ENCODE measurements around the gene NTM.

NTM gene

GRCh38 chr11:131674051-131674755, 303.8 kb downstream of the NTM start:
- Histone ChIP-seq H3F3A (ENCODE audit: low read depth) (no peaks in the 10 kb centered on the region), H3K4me3 (ENCODE audit: low read length, poor library complexity, severe bottlenecking) (no peak overlapping the region), H3K9me3 (ENCODE audit: insufficient read depth, low read depth, low read length) (no peaks in the 10 kb centered on the region), H3K9me2 (replicated peaks; ENCODE audit: low read depth, low read length) (no peaks in the 10 kb centered on the region), H3K79me2 (ENCODE audit: insufficient read depth, low read length) (peaks cover 19% of the 10 kb centered on the region; the same call in 1 of the 2 replicates), H2AFZ (ENCODE audit: low read length) (no peak overlapping the region; the same call in 1 of the 2 replicates), H3K4me1 (ENCODE audit: insufficient read depth, low read length, poor library complexity, severe bottlenecking) (peaks cover 31% of the 10 kb centered on the region), H3K4me2 (ENCODE audit: low read depth, low read length, poor library complexity, severe bottlenecking) (no peak overlapping the region), H3K9ac (ENCODE audit: low read depth, low read length, poor library complexity, severe bottlenecking) (no peak overlapping the region), H3K36me3 (ENCODE audit: insufficient read depth, low read length) (no peaks in the 10 kb centered on the region), H4K20me1 (ENCODE audit: insufficient read depth, low read length, poor library complexity, severe bottlenecking) (peaks cover 4% of the 10 kb centered on the region), H3K27me3 (ENCODE audit: insufficient read depth, low read length, poor library complexity, severe bottlenecking) (no peaks in the 10 kb centered on the region)
- no peak for TF ChIP-seq EZH2phosphoT487 (IDR thresholded peaks at IDR 0.05; ENCODE audit: borderline replicate concordance)
- TF ChIP-seq CTCF (conservative IDR thresholded peaks at IDR 0.05; ENCODE audit: low read length): peak; percentile 96

GRCh38 chr11:131675121-131675888, 304.9 kb downstream of the NTM start:
- TF ChIP-seq CTCF (conservative IDR thresholded peaks at IDR 0.05; ENCODE audit: low read length) (no peak), EZH2phosphoT487 (IDR thresholded peaks at IDR 0.05; ENCODE audit: borderline replicate concordance) (no peak)
- H2AFZ ChIP-seq (ENCODE audit: low read length): no peak overlapping the region
- H3K9me2 ChIP-seq (replicated peaks; ENCODE audit: low read depth, low read length): no peaks in the 10 kb centered on the region

GRCh38 chr11:131677828-131678470, 307.5 kb downstream of the NTM start:
- TF ChIP-seq EZH2phosphoT487 (IDR thresholded peaks at IDR 0.05; ENCODE audit: borderline replicate concordance) (no peak), CTCF (conservative IDR thresholded peaks at IDR 0.05; ENCODE audit: low read length) (no peak)
- H3K9me3 ChIP-seq (ENCODE audit: insufficient read depth, low read depth, low read length): no peaks in the 10 kb centered on the region
- no peaks in the 10 kb centered on the region for H3F3A ChIP-seq (ENCODE audit: low read depth)
- 0 out of 2 replicates have a peak, but pooled peaks cover 4% of the 10 kb centered on the region for H3K36me3 ChIP-seq (ENCODE audit: insufficient read depth, low read length)
- H3K79me2 ChIP-seq (ENCODE audit: insufficient read depth, low read length): peaks cover 14% of the 10 kb centered on the region; the same call in 1 of the 2 replicates
- H3K4me3 ChIP-seq (ENCODE audit: low read length, poor library complexity, severe bottlenecking): no peak overlapping the region
- H3K9ac ChIP-seq (ENCODE audit: low read depth, low read length, poor library complexity, severe bottlenecking): no peak overlapping the region
- no peaks in the 10 kb centered on the region for H3K27me3 ChIP-seq (ENCODE audit: insufficient read depth, low read length, poor library complexity, severe bottlenecking)
- no peak overlapping the region for H3K4me2 ChIP-seq (ENCODE audit: low read depth, low read length, poor library complexity, severe bottlenecking)
- no peaks in the 10 kb centered on the region for H3K9me2 ChIP-seq (replicated peaks; ENCODE audit: low read depth, low read length)
- H2AFZ ChIP-seq (ENCODE audit: low read length): no peak overlapping the region
- peaks cover 4% of the 10 kb centered on the region for H3K4me1 ChIP-seq (ENCODE audit: insufficient read depth, low read length, poor library complexity, severe bottlenecking)
- H4K20me1 ChIP-seq (ENCODE audit: insufficient read depth, low read length, poor library complexity, severe bottlenecking): peaks cover 4% of the 10 kb centered on the region

More at GRCh38 chr11:131675121-131675888, 304.9 kb downstream of the NTM start:
- Histone ChIP-seq H3K9me3 (ENCODE audit: insufficient read depth, low read depth, low read length) (no peaks in the 10 kb centered on the region), H3K79me2 (ENCODE audit: insufficient read depth, low read length) (peaks cover 16% of the 10 kb centered on the region; the same call in 1 of the 2 replicates), H3K4me1 (ENCODE audit: insufficient read depth, low read length, poor library complexity, severe bottlenecking) (peaks cover 21% of the 10 kb centered on the region), H4K20me1 (ENCODE audit: insufficient read depth, low read length, poor library complexity, severe bottlenecking) (peaks cover 4% of the 10 kb centered on the region), H3K36me3 (ENCODE audit: insufficient read depth, low read length) (no peaks in the 10 kb centered on the region), H3K27me3 (ENCODE audit: insufficient read depth, low read length, poor library complexity, severe bottlenecking) (no peaks in the 10 kb centered on the region), H3K9ac (ENCODE audit: low read depth, low read length, poor library complexity, severe bottlenecking) (no peak overlapping the region), H3F3A (ENCODE audit: low read depth) (no peaks in the 10 kb centered on the region), H3K4me2 (ENCODE audit: low read depth, low read length, poor library complexity, severe bottlenecking) (no peak overlapping the region), H3K4me3 (ENCODE audit: low read length, poor library complexity, severe bottlenecking) (no peak overlapping the region)

Measured in Loucy (cell line).